Panc1 (cell line): ENCODE measurements around the gene CYS1.

ENCODE experiments used
- TF ChIP-seq, protein P1 (sequence below), 2 experiments: IDR thresholded peaks; 2 replicates each; pipeline ENCODE4 v1.6.1; 2011 to 2012; ENCODE audit warnings: low read depth in 2 of 2, control low read depth in 1 of 2, low read length in 1 of 2, mild to moderate bottlenecking in 1 of 2, moderate library complexity in 1 of 2; ENCODE audit not compliant: insufficient read depth in 1 of 2
- TF ChIP-seq, protein P2 (sequence below): fragments of 450-650 bp; IDR thresholded peaks from 2 replicates; pipeline ENCODE4 v1.5.1; 2017; ENCODE audit warnings: mild to moderate bottlenecking

- TF ChIP-seq, protein P1, sequence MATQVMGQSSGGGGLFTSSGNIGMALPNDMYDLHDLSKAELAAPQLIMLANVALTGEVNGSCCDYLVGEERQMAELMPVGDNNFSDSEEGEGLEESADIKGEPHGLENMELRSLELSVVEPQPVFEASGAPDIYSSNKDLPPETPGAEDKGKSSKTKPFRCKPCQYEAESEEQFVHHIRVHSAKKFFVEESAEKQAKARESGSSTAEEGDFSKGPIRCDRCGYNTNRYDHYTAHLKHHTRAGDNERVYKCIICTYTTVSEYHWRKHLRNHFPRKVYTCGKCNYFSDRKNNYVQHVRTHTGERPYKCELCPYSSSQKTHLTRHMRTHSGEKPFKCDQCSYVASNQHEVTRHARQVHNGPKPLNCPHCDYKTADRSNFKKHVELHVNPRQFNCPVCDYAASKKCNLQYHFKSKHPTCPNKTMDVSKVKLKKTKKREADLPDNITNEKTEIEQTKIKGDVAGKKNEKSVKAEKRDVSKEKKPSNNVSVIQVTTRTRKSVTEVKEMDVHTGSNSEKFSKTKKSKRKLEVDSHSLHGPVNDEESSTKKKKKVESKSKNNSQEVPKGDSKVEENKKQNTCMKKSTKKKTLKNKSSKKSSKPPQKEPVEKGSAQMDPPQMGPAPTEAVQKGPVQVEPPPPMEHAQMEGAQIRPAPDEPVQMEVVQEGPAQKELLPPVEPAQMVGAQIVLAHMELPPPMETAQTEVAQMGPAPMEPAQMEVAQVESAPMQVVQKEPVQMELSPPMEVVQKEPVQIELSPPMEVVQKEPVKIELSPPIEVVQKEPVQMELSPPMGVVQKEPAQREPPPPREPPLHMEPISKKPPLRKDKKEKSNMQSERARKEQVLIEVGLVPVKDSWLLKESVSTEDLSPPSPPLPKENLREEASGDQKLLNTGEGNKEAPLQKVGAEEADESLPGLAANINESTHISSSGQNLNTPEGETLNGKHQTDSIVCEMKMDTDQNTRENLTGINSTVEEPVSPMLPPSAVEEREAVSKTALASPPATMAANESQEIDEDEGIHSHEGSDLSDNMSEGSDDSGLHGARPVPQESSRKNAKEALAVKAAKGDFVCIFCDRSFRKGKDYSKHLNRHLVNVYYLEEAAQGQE (IDR thresholded peaks at IDR 0.05; ENCODE audit: insufficient read depth in 1 of 2, low read depth in 2 of 2, low read length in 1 of 2), result no peak
- TF ChIP-seq, protein P2, sequence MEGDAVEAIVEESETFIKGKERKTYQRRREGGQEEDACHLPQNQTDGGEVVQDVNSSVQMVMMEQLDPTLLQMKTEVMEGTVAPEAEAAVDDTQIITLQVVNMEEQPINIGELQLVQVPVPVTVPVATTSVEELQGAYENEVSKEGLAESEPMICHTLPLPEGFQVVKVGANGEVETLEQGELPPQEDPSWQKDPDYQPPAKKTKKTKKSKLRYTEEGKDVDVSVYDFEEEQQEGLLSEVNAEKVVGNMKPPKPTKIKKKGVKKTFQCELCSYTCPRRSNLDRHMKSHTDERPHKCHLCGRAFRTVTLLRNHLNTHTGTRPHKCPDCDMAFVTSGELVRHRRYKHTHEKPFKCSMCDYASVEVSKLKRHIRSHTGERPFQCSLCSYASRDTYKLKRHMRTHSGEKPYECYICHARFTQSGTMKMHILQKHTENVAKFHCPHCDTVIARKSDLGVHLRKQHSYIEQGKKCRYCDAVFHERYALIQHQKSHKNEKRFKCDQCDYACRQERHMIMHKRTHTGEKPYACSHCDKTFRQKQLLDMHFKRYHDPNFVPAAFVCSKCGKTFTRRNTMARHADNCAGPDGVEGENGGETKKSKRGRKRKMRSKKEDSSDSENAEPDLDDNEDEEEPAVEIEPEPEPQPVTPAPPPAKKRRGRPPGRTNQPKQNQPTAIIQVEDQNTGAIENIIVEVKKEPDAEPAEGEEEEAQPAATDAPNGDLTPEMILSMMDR, result no peak
Measured at GRCh38 chr2:10071176-10071575, 9.0 kb downstream of the CYS1 start.
